HG03196 (cell line): ENCODE data around the gene SULT1C3.
"Not testable (repeated sequence)": the region's sequence is repeated elsewhere in the genome, so short reads cannot be mapped to it uniquely, and the experiment has no call there.

Experiments
- ATAC-seq: cut with Tn5 transposase; IDR thresholded peaks from one replicate; pipeline ENCODE4 v1.9.1; 2021; ENCODE audit not compliant: unreplicated experiment

SULT1C3 gene

DNA sequence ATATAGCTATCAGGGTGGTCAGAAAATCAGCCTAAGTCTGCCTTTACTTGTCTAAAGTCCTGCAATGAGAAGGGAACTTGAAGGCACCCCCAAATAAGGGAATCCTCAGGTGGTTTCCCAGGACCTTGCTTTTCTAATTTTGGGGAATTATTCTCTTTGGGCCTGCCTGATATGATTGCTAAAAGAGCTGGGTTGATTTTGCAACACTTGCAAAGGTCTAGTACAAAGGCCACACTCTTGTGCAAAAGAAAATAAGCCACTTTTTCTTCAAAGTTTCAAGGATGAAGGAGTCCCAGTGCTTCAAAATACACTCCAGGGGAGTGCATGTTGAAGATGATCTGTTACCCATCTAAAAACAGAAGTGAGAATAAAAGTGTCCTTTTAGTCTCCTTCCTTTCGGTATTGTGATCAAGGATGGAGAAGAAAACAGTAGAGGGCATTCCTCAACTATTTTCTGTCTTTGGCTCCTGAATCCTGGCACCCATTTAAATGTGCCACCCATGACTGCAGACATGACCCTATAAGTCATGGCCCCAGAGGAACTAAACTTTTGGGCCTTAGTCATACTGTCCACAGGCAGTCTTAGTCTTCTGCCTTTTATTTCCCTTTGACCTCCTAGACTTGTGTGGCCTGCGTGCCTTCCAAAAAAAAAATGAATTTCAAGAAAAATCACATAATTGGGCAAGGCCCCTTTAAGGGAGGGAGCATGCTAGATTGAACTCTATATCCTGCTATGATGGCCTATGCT is 5.1 kb downstream of the SULT1C3 start:
- no peak for ATAC-seq

- ATAC-seq, result no peak
Measured at GRCh38 chr2:108253106-108253505, 13.3 kb downstream of the SULT1C3 start.

DNA sequence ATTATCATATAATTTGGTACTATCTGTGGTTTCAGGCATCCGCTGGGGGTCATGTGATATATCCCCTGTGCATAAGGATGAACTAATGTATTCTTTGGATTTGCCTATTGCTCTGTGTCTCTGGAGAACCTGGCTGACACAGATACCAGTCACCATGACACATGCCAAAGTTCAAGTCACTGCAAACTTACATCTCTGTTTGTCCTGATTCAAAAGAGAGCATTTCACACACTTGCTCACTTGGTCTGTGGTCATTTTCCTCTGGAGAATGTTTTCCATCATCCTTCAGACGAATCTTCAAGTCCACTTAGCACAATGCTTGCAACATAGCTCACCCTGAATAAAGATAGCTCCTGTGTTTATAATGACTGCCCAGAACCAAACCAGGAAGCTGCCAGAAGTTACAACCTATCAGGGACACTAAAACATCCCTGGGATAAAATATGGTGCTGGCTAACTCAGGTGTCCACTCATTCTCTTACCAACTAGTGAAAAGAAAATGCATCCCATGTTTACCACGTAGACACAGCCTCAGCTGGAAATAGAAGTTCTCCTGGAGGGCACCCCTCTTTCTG is 18.1 kb downstream of the SULT1C3 start:
- no peak for ATAC-seq

- ATAC-seq, result no peak
Measured at GRCh38 chr2:108260773-108261172, 21.0 kb downstream of the SULT1C3 start.

DNA sequence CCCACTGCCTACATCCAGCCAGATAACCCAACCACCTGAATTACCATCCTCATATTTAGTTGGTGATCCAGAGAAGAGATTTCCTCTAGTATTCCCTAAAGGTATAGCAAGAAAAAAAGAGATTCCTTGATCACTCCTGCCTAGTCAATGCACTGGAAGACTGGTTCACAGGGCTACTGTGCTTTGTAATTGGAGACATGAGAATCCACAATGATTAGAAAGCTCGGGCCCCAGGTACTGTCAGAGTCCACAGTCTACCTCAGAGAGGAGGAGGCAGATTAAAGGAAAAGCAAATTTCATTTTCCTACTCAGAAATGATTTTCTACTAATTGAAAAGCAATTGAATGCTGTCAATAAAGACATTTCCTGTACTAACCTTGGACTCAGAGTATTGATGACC is 22.3 kb downstream of the SULT1C3 start:
- ATAC-seq, result no peak

DNA sequence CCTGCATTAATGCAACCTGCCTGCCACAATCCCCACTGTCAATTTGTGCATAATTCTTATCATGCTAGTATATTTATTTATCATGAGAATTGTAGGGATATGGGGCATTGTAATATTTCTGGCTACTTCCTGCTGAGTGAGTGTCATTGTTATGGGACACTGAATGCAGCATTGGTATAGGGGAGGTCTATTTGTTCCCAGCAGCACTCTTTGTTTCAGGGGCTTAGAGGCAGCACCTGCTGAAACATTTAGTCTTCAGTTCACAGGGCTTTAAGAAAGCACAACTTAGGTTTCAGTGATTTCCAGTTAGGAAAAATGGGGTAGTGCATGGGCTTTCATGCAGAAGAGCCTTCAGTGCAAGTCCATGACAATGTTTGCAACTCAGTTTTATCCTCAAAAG is 23.6 kb downstream of the SULT1C3 start:
- no peak for ATAC-seq

DNA sequence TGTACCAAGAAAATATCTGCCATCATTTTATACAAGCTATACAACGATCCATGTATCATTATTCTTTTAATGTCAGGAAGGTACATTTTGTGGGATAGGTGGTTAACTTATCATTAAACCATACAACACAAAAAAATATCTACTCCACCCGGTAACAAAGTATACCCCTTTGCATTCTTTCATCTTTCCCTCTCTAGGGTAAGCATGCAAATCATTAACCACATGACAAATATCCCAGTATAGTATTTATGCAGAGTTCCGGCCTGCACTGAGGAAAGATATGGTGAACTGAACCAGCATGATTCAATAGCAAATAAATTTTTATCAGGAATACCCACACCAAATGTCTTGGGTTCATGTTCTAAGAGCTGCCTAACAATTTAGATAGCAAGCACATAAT is 26.4 kb downstream of the SULT1C3 start:
- no peak for ATAC-seq

DNA sequence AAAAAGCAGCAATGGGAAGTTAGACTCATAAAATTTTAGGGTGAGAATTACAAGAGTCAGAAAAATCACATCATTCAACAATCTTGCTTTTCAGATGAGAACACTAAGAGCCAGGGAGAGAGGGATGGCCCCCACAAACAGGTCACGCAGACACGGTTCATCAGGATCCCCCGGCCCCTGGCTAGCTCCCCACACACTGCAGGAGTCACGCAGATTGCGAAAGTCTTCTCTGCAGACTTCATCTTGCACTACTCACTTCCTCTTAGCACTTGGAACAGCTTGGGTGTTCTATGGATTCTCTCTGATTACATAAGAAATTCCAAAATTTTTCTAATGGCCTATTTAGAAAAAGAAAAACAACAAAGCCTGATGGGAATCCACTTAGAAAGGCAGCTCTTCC is 27.3 kb downstream of the SULT1C3 start:
- ATAC-seq, result no peak

- no peak for ATAC-seq
Measured at GRCh38 chr2:108268001-108268400, 28.2 kb downstream of the SULT1C3 start.

- no peak for ATAC-seq
Measured at GRCh38 chr2:108270346-108270745, 30.6 kb downstream of the SULT1C3 start.

- ATAC-seq, result no peak
Measured at GRCh38 chr2:108270768-108271506, 31.2 kb downstream of the SULT1C3 start.

DNA sequence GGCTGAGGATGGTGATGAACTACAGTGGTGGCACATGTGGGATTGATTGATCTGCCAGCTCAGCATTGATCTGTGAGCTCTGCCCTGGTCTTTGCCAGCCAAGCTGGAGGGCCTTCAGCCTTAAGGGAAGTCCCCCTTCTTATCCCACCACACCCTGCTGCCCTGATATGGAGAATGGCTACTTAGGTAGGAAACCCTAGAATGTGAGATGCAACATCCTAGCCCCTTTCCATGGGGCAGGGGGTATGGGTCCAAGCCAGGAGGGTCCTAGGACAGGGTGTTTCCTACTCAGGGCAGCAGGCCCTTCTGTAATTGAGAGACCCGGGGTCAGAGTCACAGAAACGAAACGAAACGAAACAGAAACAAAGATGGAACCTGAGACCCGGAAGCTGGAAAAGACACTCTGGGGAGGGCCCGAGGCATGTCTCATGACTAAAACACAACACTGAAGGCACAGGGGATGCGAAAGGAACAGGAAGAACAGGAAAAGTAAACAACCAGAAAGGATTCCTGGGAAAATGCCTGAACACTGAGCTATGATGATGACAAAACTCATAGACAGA is 32.0 kb downstream of the SULT1C3 start:
- no peak for ATAC-seq

DNA sequence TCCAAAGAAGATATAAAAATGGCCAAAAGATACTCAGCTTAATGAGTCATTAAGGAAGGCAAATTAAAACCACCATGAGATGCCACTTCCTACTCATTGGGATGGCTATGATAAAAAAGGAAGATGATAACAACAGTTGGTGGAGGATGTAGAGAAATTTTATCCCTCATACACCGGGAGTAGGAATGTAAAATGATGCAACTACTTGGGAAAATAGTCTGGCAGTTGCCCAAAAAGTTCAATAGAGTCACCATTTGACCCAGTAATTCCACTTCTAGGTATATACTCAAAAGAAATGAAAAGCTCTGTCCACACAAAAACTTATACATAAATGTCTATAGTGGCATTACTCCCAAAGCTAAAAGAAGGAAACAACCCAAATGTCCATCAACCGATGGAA is 38.9 kb downstream of the SULT1C3 start:
- ATAC-seq, result no peak

GRCh38 chr2:108279468-108279867 is 39.7 kb downstream of the SULT1C3 start:
- ATAC-seq, result no peak

- no peak for ATAC-seq
Measured at GRCh38 chr2:108280466-108280865, 40.7 kb downstream of the SULT1C3 start.

- not testable (repeated sequence) for ATAC-seq
Measured at GRCh38 chr2:108284566-108284965, 44.8 kb downstream of the SULT1C3 start.

- ATAC-seq, result no peak
Measured at GRCh38 chr2:108285616-108286015, 45.8 kb downstream of the SULT1C3 start.

GRCh38 chr2:108287169-108287568 is 47.4 kb downstream of the SULT1C3 start:
- ATAC-seq, result no peak

GRCh38 chr2:108288534-108289106 is 48.9 kb downstream of the SULT1C3 start, which contains the start of gene SULT1C2:
TSS of gene SULT1C2 (plus strand) at chr2:108288895. CDS start at chr2:108293668, 4,773 bp downstream.
- no peak for ATAC-seq

DNA sequence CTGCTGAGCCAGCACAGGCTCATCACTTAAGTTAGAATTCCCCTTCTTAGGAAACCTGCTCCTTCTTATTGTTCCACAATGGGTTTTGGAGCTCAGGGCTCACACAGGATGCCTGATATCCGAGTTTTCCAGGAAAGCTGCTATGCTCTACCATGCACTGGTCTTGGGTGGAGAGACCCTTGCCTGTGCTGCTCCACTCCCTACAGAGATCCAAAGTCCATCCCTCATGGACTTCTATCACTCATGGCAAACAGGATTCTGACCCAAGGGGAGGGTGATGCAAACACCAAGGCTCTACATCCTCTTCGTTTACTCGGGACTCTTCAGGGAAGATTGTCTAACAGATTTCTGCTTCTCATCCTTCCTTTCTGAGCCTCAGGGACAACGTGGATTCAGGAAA is 54.1 kb downstream of the SULT1C3 start:
- ATAC-seq, result no peak

DNA sequence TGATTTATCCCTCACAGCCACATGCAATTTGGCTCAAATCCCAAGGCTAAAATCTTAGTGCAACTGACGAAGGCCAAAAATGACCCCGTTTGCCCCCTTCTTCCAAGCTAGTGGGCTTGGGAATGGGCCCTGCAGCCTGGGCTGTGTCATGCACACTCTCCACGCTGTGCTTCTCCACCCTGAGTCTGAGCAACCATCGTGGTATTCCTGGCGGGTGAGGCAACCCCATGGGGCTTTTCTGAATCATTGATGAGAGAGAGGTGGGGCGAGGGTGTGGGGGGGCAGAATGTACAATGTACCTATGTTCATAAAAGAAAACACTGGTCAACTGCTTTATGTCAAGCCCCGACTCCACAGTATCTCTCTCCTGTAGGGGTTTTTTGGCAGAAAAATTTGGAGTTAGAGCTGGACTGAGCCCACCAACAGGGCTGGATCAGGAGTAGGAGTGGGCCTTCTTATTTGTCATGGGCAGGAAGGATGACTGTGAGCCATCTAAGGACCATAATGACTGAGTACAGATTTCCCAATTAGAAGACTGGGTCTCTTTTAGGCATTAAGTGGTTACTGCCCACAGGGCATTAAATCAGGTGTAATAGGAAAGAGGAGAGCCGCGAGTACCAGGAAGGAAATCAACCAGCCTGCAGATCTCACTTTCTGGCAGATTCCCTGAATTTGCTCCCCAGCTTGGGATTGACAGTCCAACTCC is 57.8 kb downstream of the SULT1C3 start:
- no peak for ATAC-seq
